ENCODE data around the gene SCTR. TPM values are rescaled to one million over a fixed set of nuclear protein-coding genes. Genes with fewer than 3 reads are reported as not detected.

SCTR gene
- total and polyA plus RNA-seq, 11 donors = 0.28 to 2.2 (median 0.44) TPM; not detected in 2

DNA sequence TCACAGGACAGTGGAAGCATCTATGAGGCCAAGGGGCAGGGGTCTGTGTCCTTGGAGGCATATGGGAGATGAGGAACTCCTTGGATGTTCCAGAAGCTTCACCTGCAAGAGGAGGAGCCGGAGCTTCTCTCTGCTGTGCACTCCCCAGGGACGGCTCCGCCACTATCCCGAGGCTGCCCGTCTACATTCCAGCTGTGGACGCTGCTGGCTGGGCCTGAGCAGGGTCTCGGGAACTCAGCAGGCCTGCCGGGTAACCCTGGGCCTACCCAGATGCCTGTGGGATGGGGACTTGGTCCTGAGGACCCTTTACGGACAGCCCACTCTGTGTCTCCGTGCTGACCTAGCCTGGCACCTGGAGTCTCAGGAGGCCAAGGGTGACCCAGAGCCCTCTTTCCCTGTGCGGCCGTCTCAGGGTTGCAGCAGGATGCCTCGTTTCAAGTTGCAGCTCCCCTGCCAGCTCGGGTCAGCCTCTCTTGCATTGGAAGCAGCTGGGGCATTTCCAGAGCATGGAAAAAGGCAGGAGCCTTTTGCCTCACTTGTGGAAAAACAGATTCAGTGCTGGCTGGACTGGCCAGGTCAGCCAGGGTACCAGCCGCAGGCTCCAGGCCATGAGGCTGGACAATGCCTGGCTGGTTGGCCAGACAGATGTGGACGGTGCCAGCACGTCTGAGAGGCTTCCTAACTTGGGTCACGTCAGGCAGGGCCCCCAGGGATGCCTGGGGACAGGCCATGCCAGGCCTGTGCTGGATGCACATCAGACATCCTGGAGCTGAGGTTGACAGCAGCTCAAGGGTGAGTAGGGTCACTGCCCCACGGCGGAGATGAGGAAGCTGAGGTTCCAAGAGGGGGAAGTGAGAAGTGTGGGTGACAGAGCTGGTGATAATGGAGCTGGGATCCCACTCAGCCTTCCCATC, 41.5 kb downstream of the SCTR start:
- Histone ChIP-seq H3K4me1 (peaks cover 0 to 68% (median 37%) of the 10 kb centered on the region in 12 donors), H3K27me3 (peaks cover 0 to 4% (median 0%) of the 10 kb centered on the region in 9 donors), H3K4me3 (no peak overlapping the region), H3K36me3 (no peaks in the 10 kb centered on the region), H3K9me3 (no peaks in the 10 kb centered on the region), H3K27ac (peak overlapping the region in 11 of 12 donors; percentile 26 to 88 (median 76))
- peak; percentile 38 to 49 (median 42) for ATAC-seq
- TF ChIP-seq, protein P1, sequence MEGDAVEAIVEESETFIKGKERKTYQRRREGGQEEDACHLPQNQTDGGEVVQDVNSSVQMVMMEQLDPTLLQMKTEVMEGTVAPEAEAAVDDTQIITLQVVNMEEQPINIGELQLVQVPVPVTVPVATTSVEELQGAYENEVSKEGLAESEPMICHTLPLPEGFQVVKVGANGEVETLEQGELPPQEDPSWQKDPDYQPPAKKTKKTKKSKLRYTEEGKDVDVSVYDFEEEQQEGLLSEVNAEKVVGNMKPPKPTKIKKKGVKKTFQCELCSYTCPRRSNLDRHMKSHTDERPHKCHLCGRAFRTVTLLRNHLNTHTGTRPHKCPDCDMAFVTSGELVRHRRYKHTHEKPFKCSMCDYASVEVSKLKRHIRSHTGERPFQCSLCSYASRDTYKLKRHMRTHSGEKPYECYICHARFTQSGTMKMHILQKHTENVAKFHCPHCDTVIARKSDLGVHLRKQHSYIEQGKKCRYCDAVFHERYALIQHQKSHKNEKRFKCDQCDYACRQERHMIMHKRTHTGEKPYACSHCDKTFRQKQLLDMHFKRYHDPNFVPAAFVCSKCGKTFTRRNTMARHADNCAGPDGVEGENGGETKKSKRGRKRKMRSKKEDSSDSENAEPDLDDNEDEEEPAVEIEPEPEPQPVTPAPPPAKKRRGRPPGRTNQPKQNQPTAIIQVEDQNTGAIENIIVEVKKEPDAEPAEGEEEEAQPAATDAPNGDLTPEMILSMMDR (IDR thresholded peaks at IDR 0.05) = no peak
- 51 to 61% (median 53%) methylated on average over 16 to 20 of the region's 20 CpGs for WGBS, 4 donors
- peak in 4 of 5 donors; percentile 48 to 85 (median 62) for DNase-seq
- intact Hi-C loops (cut with DNase I) = loop anchor here in 2 of 10 donors (5.0 kb wide), 1 partner anchor 115 kb away; no protein-coding TSS in a partner anchor

- ATAC-seq (no peak), DNase-seq (no peak)
- no peaks in the 10 kb centered on the region for H3K36me3 ChIP-seq
- peaks cover 0 to 4% (median 0%) of the 10 kb centered on the region in 9 donors for H3K27me3 ChIP-seq
- no peak overlapping the region for H3K4me3 ChIP-seq
- TF ChIP-seq, protein P1 (IDR thresholded peaks at IDR 0.05) = no peak
- TF ChIP-seq POLR2A (IDR thresholded peaks at IDR 0.05) = no peak
- H3K4me1 ChIP-seq = peaks cover 0 to 59% (median 31%) of the 10 kb centered on the region in 12 donors
- H3K9me3 ChIP-seq = no peaks in the 10 kb centered on the region
- H3K27ac ChIP-seq = peak overlapping the region in 9 of 12 donors; percentile 26 to 88 (median 78)
- intact Hi-C loops (cut with DNase I) = loop anchor here in 2 of 10 donors (5.0 kb wide), 1 partner anchor 116 kb away; no protein-coding TSS in a partner anchor
- WGBS, 4 donors = 68 to 72% (median 70%) methylated on average over 13 to 16 of the region's 16 CpGs
These were observed 42.5 kb downstream of the SCTR start for GRCh38 chr2:119481501-119482455.

DNA sequence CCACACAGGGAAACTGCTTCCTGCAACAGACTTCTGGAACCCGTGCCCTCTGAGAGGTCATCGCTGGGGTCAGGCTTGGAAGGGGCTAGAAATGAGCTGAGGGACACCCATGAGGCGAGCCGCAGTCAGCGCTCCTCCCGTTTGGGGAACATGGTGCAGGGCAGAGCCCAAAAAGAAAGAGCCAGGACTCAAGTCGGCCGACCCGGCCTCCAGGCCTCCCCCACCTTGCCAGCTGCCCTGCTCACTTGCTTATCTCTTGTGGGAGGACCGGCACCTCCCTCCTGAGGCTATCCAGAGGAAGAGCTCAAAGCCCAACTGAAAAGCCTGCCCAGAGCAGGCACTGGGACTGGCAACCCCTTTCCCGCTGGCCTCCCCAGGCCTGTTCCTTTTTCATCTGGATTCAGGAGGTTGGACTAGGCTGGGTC, 43.6 kb downstream of the SCTR start:
- Histone ChIP-seq H3K4me1 (peaks cover 0 to 62% (median 32%) of the 10 kb centered on the region in 12 donors), H3K9me3 (no peaks in the 10 kb centered on the region), H3K4me3 (no peak overlapping the region), H3K27ac (peak overlapping the region in 9 of 12 donors; percentile 51 to 88 (median 77)), H3K36me3 (no peaks in the 10 kb centered on the region), H3K27me3 (peaks cover 0 to 4% (median 0%) of the 10 kb centered on the region in 9 donors)
- ATAC-seq (peak in 3 of 4 donors; percentile 20 to 28 (median 26)), DNase-seq (peak in 2 of 5 donors; percentile 43 to 70)
- 57 to 67% (median 64%) methylated on average over 11 of the region's 11 CpGs for WGBS, 4 donors
- intact Hi-C loops (cut with DNase I) = loop anchor here in 2 of 10 donors (5.0 kb wide), 1 partner anchor 117 kb away; no protein-coding TSS in a partner anchor
- TF ChIP-seq, protein P1 (IDR thresholded peaks at IDR 0.05) = no peak
- no peak for TF ChIP-seq POLR2A (IDR thresholded peaks at IDR 0.05)

Data from heart left ventricle (tissue), 16 donors.